ENCODE results near the gene MOXD1.

Gene MOXD1

GRCh38 chr6:132264021-132264500 is 137.2 kb downstream of the MOXD1 start:
- Mint-ChIP-seq H3K27ac (no peak overlapping the region), H3K36me3 (ENCODE audit: low read depth) (no peaks in the 10 kb centered on the region), H3K27me3 (peaks cover 11% of the 10 kb centered on the region), H3K9me3 (no peaks in the 10 kb centered on the region), H3K4me3 (no peak overlapping the region), H3K4me1 (no peaks in the 10 kb centered on the region)
- no peak for ATAC-seq
- DNase-seq: no peak

GRCh38 chr6:132261354-132261753 is 139.9 kb downstream of the MOXD1 start:
- Mint-ChIP-seq H3K27ac (no peak overlapping the region), H3K36me3 (ENCODE audit: low read depth) (no peaks in the 10 kb centered on the region), H3K4me1 (no peaks in the 10 kb centered on the region), H3K9me3 (no peaks in the 10 kb centered on the region), H3K27me3 (peaks cover 18% of the 10 kb centered on the region), H3K4me3 (no peak overlapping the region)
- ATAC-seq: no peak
- DNase-seq: no peak

- Mint-ChIP-seq H3K4me3 (no peak overlapping the region), H3K4me1 (no peaks in the 10 kb centered on the region), H3K27ac (no peak overlapping the region), H3K9me3 (no peaks in the 10 kb centered on the region), H3K36me3 (ENCODE audit: low read depth) (no peaks in the 10 kb centered on the region), H3K27me3 (peaks cover 23% of the 10 kb centered on the region)
- ATAC-seq (no peak), DNase-seq (no peak)
Observed at GRCh38 chr6:132259070-132259469, 142.2 kb downstream of the MOXD1 start.

GRCh38 chr6:132257561-132257960 is 143.7 kb downstream of the MOXD1 start:
- Mint-ChIP-seq H3K4me1 (no peaks in the 10 kb centered on the region), H3K4me3 (no peak overlapping the region), H3K36me3 (ENCODE audit: low read depth) (no peaks in the 10 kb centered on the region), H3K9me3 (no peaks in the 10 kb centered on the region), H3K27me3 (peaks cover 24% of the 10 kb centered on the region), H3K27ac (no peak overlapping the region)
- no peak for DNase-seq
- ATAC-seq: no peak

- no peak overlapping the region for H3K4me3 Mint-ChIP-seq
- H3K36me3 Mint-ChIP-seq (ENCODE audit: low read depth): no peaks in the 10 kb centered on the region
- no peaks in the 10 kb centered on the region for H3K9me3 Mint-ChIP-seq
- H3K27ac Mint-ChIP-seq: no peak overlapping the region
- ATAC-seq: no peak
- H3K27me3 Mint-ChIP-seq: peaks cover 26% of the 10 kb centered on the region
- H3K4me1 Mint-ChIP-seq: no peaks in the 10 kb centered on the region
- no peak for DNase-seq
Observed at GRCh38 chr6:132256457-132256856, 144.8 kb downstream of the MOXD1 start.

GRCh38 chr6:132253906-132254305 is 147.4 kb downstream of the MOXD1 start:
- H3K9me3 Mint-ChIP-seq: no peaks in the 10 kb centered on the region
- no peak for DNase-seq
- H3K27me3 Mint-ChIP-seq: peaks cover 17% of the 10 kb centered on the region
- no peaks in the 10 kb centered on the region for H3K36me3 Mint-ChIP-seq (ENCODE audit: low read depth)
- H3K27ac Mint-ChIP-seq: no peak overlapping the region
- no peak overlapping the region for H3K4me3 Mint-ChIP-seq
- H3K4me1 Mint-ChIP-seq: no peaks in the 10 kb centered on the region
- no peak for ATAC-seq

GRCh38 chr6:132253211-132253610 is 148.1 kb downstream of the MOXD1 start:
- Mint-ChIP-seq H3K27ac (no peak overlapping the region), H3K9me3 (no peaks in the 10 kb centered on the region), H3K36me3 (ENCODE audit: low read depth) (no peaks in the 10 kb centered on the region), H3K4me1 (no peaks in the 10 kb centered on the region), H3K27me3 (peaks cover 10% of the 10 kb centered on the region), H3K4me3 (no peak overlapping the region)
- no peak for ATAC-seq
- no peak for DNase-seq

GRCh38 chr6:132252113-132252512 is 149.2 kb downstream of the MOXD1 start:
- no peaks in the 10 kb centered on the region for H3K9me3 Mint-ChIP-seq

GRCh38 chr6:132251711-132252110 is 149.6 kb downstream of the MOXD1 start:
- Mint-ChIP-seq H3K36me3 (ENCODE audit: low read depth) (no peaks in the 10 kb centered on the region), H3K27me3 (peaks cover 13% of the 10 kb centered on the region), H3K9me3 (no peaks in the 10 kb centered on the region), H3K27ac (no peak overlapping the region), H3K4me3 (no peak overlapping the region), H3K4me1 (no peaks in the 10 kb centered on the region)
- ATAC-seq (no peak), DNase-seq (no peak)

More at GRCh38 chr6:132252113-132252512, 149.2 kb downstream of the MOXD1 start:
- no peaks in the 10 kb centered on the region for H3K4me1 Mint-ChIP-seq
- H3K4me3 Mint-ChIP-seq: no peak overlapping the region
- DNase-seq (no peak), ATAC-seq (no peak)
- no peak overlapping the region for H3K27ac Mint-ChIP-seq
- peaks cover 13% of the 10 kb centered on the region for H3K27me3 Mint-ChIP-seq
- no peaks in the 10 kb centered on the region for H3K36me3 Mint-ChIP-seq (ENCODE audit: low read depth)

- Mint-ChIP-seq H3K27me3 (peaks cover 6% of the 10 kb centered on the region), H3K4me3 (no peak overlapping the region), H3K27ac (no peak overlapping the region), H3K4me1 (no peaks in the 10 kb centered on the region), H3K9me3 (no peaks in the 10 kb centered on the region), H3K36me3 (ENCODE audit: low read depth) (no peaks in the 10 kb centered on the region)
- DNase-seq: no peak
- no peak for ATAC-seq
Observed at GRCh38 chr6:132247381-132248159, 153.7 kb downstream of the MOXD1 start.

- ATAC-seq: no peak
- Mint-ChIP-seq H3K27me3 (peaks cover 2% of the 10 kb centered on the region), H3K27ac (no peak overlapping the region)
Observed at GRCh38 chr6:132246632-132247270, 154.5 kb downstream of the MOXD1 start.

GRCh38 chr6:132246120-132246617 is 155.1 kb downstream of the MOXD1 start:
- H3K4me1 Mint-ChIP-seq: no peaks in the 10 kb centered on the region
- no peaks in the 10 kb centered on the region for H3K9me3 Mint-ChIP-seq
- H3K27me3 Mint-ChIP-seq: peaks cover 2% of the 10 kb centered on the region
- no peak overlapping the region for H3K4me3 Mint-ChIP-seq
- no peak overlapping the region for H3K27ac Mint-ChIP-seq
- H3K36me3 Mint-ChIP-seq (ENCODE audit: low read depth): no peaks in the 10 kb centered on the region
- DNase-seq (no peak), ATAC-seq (no peak)

More at GRCh38 chr6:132246632-132247270, 154.5 kb downstream of the MOXD1 start:
- DNase-seq: no peak
- H3K9me3 Mint-ChIP-seq: no peaks in the 10 kb centered on the region
- H3K36me3 Mint-ChIP-seq (ENCODE audit: low read depth): no peaks in the 10 kb centered on the region
- H3K4me1 Mint-ChIP-seq: no peaks in the 10 kb centered on the region
- H3K4me3 Mint-ChIP-seq: no peak overlapping the region

All from activated naive CD8-positive, alpha-beta T cell treated with anti-CD3 and anti-CD28 coated beads, Interleukin-2, amount 50 U/mL, for 24 hours (primary cell).